Loucy (cell line): Measurements from ENCODE around the gene SPRYD3.

ENCODE experiments used
- CTCF ChIP-seq: fragments of 200-600 bp; sonication (generic); conservative IDR thresholded peaks from 2 replicates; pipeline ENCODE4 v1.5.1; 2014; ENCODE audit warnings: mild to moderate bottlenecking, antibody characterized with exemption, low read length
- EZH2phosphoT487 ChIP-seq: fragments of 200-600 bp; IDR thresholded peaks from 2 replicates; pipeline ENCODE4 v1.6.1; 2018; ENCODE audit warnings: antibody characterized with exemption, mild to moderate bottlenecking, moderate library complexity, borderline replicate concordance

GRCh38 chr12:53056296-53056695, 22.9 kb downstream of the SPRYD3 start:
- TF ChIP-seq CTCF, result no peak
- TF ChIP-seq EZH2phosphoT487, result no peak
